NOMO-1 treated with DMSO at 0.1 percent for 48 hours (cell line): ENCODE measurements around the gene ZBBX.

Experiments
- DNase-seq: peaks from one replicate; lab custom pipeline; 2025; ENCODE audit not compliant: unreplicated experiment; lab: John Stamatoyannopoulos, UW

ZBBX gene

DNA sequence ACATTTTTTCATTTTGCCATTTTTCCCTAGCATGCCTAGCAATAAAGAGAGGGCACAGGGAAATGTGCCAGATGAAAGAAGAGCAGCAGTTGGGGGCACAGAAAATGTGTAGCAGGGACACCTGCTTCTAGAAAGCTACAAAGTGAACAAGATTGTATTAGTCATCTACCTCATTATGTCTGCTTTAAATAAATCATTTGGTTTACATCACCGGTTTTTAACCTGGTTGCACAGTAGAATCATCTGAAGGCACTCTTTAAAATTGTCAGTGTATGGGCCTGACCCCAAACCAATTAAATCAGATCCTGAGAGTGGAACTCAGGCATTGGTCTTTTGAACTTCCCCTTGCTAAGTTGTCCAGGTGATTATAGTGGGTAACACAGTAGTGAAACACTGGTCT lies 73.8 kb downstream of the ZBBX start:
- DNase-seq = no peak

- no peak for DNase-seq
Measured at GRCh38 chr3:167305340-167305890, 74.7 kb downstream of the ZBBX start.

DNA sequence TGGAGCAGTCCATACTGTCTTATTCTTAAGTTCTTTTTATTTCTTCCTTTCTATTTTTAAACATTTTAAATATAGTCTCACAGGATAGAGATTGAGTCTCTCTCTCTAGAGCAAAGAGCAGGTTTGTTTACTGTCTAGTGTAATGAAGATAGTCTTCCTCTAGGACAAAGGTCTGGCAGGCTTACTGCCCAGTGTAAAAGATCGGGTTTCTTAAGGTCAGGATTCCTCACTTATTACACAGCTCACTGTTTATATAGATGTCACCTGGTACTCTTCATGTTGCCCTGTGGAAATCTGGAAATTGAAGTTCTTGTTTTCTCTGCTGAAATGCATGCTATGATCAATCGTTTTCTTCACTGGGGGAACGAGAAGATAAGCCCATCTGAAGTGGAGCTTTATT lies 76.0 kb downstream of the ZBBX start:
- no peak for DNase-seq

- no peak for DNase-seq
Measured at GRCh38 chr3:167302678-167303077, 77.4 kb downstream of the ZBBX start.

DNA sequence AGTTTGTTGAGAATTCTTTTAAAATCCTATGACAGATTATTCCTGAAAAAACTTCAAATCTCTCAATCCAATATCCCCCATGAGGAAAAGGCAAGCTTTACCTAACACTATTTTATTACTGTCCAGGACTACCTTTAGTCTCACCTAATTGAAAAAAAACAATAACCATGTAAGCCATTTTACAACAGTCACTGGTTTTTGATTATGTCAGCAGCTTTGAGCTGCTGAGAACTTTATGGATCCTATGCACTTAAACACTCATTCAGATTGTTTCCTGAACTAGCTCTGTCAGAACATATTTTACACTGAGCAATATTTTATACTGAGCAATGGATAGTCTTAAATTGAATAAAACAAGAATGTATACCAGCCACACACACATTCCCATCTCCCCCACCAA lies 79.9 kb downstream of the ZBBX start:
- DNase-seq = no peak

DNA sequence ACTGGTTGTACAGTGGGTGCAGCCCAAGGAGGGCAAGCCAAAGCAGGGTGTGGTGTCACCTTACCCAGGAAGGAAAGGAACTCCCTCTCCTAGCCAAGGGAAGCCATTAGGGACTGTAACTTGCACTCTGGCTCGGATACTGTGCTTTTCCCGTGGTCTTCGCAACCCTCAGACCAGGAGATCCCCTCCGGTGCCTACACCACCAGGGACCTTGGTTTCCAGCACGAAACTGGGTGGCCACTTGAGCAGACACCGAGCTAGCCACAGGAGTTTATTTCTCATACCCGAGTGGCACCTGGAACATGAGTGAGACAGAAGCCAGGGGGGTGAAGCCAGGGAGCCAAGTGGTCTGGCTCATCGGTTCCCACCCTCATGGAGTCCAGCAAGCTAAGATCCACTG lies 90.7 kb downstream of the ZBBX start:
- no peak for DNase-seq

- no peak for DNase-seq
Measured at GRCh38 chr3:167288737-167289136, 91.4 kb downstream of the ZBBX start.

DNA sequence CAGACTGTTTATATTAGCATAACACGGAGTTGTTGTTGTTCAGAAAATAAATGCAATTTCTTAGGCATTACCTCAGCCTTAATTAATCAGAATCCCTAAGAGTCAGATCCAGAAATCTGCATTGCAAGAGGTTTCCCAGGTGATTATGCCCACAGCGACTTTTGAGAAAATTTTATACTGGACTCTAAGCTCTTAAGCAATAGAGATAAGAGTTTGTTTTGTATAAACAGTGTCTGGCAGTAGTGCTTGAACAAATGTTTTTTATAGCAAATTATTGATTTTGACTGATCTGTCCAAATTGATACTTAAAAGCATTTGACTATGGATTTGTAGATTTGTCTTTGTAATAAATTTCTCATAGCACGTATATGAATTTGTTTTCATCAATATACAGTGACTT lies 92.8 kb downstream of the ZBBX start:
- DNase-seq = no peak

DNA sequence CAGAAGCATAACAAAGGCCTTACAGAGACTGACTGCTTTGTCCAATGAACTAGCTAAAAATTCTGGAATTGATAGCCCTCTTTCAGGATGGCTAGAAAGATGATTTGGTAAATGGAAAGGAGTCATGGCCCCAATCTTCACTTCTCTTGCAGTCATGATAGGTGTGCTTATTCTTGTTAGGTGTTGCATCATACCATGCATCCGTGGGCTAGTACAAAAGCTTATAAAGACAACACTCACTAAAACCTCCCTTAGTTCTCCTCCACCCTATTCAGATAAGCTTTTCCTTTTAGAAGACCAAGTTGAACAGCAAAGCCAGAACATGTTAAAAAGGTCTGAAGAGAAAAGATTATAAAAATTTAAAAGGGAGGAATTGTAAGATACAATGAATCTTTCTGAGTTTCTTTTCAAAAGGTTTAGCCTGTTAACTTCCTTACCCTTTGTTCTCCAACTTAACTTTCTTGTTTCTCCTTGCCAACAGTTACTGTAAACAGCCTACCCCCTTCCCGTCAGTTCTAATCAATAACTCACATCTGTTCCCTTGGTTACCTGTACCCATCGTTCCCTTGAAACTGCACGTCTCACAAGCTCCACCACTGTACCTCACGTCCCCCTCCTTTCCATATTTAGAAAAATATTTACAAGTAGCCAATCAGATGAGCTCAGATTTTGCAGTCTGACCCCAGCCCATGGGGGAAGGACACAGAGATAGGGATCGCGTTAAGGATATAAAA lies 105.8 kb downstream of the ZBBX start:
- no peak for DNase-seq

GRCh38 chr3:167253037-167253436 lies 127.1 kb downstream of the ZBBX start:
- DNase-seq = no peak

GRCh38 chr3:167251678-167252077 lies 128.4 kb downstream of the ZBBX start:
- DNase-seq = peak; percentile 76

GRCh38 chr3:167246252-167246651 lies 133.8 kb downstream of the ZBBX start:
- no peak for DNase-seq

- no peak for DNase-seq
Measured at GRCh38 chr3:167241048-167241845, 138.8 kb downstream of the ZBBX start.

DNA sequence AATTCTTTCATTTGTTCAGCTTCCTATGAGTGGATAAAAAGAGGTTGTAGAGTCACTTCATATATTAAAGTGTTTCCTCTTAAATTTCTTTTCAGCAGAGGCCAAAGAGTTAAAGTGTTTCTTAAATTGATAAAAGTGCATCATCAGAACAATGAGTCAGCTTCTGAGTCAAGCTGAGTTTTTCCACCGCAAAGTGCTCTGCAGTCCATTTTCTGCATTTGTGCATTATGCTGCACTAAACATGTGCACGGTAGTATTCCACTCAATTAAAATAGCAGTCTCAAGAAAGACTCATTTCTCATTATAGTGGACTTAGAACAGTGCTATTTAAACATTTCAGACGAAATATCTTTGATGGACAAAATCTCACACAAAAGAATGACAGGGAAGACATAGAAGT lies 152.0 kb downstream of the ZBBX start:
- peak; percentile 64 for DNase-seq

GRCh38 chr3:167225821-167226220 lies 154.3 kb downstream of the ZBBX start:
- no peak for DNase-seq

DNA sequence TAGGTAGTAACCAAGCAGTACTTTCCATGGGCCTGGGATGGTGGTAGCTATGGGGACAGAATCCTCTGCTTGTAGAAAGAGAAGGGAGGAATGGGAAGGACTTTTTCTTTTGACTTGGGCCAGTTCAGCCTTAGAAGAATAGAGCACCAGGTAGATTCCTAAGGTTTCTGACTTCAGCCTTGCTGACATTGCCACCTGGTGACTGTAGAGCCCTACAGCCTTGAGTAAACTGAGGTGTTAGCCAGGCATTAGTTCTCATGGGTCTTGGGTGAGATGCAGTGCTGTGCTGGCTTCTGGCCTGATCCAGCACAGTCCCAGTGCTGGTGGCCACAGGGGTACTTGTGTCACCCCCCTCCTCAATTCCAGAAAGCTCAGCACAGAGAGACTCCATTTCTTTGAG lies 171.1 kb downstream of the ZBBX start:
- no peak for DNase-seq

GRCh38 chr3:167203062-167203461 lies 177.0 kb downstream of the ZBBX start:
- DNase-seq = no peak

DNA sequence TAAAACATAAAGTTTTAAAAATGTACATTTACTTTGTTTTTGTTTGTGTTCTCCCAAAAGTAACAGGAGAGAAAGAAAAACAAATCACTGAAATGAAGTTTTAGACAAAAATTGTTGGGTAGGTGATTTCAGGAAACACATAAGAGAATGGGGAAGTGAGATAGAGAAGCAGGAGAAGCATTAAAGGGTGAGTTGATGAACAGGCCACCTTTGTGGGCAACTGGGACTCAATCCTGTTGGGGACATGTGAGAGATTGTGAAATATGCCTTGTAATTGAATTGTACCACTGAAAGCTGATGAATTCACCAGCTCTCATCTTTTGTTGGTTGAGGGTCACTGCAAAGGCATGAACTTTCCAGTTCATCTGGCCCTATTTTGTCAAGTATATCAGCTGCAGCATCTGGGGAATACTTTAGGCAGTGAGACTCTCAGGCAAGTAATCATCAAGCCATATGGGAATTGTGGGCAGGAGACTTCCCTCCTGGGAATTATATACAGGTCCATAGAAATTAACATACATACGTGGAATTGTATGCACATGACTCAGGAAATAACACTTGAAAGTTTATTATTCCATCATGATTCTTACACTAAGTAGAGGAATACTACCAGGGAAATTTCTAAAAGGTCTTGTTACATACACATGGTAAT lies 181.0 kb downstream of the ZBBX start:
- DNase-seq = peak; percentile 85
